ENCODE data around the gene TDRD10.
"Not testable (repeated sequence)": the region's sequence is repeated elsewhere in the genome, so short reads cannot be mapped to it uniquely, and the experiment has no call there.

Gene TDRD10

DNA sequence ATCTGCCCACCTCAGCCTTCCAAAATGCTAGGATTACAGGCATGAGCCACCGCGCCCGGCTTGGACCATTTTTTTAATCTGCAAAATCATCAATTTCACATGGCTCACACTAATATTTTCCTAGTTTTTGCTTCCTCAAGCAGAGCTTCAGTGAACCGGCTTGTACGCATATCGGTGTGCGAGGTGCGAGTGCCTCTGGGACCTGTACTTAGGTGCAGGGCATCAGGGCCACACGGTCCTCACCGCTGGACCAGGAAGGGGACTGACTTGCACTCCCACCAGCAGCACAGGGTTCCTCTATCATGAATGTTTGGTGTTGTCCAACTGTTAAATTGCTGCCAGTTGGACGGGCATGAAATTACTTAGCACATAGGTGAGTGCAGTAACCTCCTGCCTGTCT is 15.6 kb downstream of the TDRD10 start:
- no peak for DNase-seq

- DNase-seq, result no peak
These were observed 17.6 kb downstream of the TDRD10 start for GRCh38 chr1:154519591-154519991.

DNA sequence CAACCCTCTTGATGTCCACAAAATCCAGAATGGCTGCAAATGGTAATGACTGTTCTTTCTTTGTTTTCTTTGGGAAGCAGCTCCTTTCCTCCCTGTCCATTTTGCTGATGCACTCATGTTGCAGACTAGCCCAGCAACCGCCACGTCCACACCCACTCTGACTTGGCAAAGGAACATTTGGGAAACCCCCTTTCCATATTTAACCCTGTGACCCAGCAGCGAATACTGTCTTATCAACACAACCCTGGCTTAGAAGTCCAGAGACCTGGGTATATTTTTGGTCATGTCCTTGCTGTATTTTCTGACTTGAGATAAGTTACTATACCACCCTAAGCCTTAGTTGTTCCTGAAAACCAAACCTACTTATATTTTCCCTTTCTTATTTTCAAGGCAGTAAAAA is 18.3 kb downstream of the TDRD10 start:
- no peak for DNase-seq

GRCh38 chr1:154521695-154522094 is 19.7 kb downstream of the TDRD10 start:
- no peak for DNase-seq

DNA sequence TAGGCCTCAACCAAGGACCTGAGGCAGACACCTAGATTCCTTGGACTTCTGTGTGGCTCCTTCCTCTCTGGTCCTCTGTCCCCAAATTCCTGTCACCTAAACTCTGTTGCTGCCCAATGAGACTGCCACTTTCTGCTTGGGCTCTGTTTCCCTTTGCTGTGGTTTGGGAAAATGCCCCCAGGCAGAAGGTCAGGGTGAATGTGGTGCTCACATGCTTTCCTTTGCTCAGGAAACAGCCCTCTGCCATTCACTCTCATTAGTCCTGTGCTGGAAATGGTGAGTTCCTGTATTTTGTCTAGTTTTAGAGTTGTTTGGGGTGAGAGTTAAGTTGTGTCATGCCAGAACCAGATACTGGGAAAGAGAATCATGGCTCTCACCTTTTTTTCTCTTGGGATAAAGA is 22.9 kb downstream of the TDRD10 start:
- DNase-seq, result no peak

DNA sequence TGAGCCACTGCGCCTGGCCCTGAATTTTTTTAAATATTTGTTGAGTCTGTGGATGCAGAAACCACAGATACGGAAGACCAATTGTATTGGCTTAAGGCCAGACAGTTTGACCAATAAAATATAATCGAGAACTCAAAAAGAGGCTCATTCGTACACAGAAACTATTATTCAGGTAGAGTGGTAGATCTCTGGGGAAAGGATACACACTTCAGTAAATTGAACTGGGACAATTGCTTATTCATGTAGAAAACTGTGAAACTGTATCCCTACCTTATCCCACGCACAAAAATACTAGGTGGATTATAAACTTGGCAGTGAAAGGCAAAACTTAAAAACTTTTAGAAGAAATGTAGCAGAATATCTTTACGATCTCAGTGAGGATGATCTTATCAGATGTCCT is 25.2 kb downstream of the TDRD10 start:
- DNase-seq, result no peak

DNA sequence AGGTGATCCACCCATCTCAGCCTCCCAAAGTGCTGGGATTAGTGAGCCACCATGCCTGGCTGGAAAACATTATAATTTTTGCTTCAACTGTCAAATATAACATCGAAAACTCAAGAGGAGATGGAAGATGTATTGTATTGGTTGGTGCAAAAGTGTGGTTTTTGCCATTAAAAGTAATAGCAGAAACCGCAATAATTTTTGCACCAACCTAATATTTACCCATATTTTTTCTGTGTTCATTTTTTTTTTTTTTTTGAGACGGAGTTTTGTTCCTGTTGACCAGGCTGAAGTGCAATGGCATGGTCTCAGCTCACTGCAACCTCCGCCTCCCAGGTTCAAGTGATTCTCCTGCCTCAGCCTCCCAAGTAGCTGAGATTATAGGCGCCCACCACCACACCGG is 27.3 kb downstream of the TDRD10 start:
- no peak for DNase-seq

- DNase-seq, result not testable (repeated sequence)
These were observed 29.9 kb downstream of the TDRD10 start for GRCh38 chr1:154531950-154532349.

GRCh38 chr1:154533952-154534844 is 32.2 kb downstream of the TDRD10 start:
- no peak for DNase-seq

GRCh38 chr1:154536570-154536969 is 34.6 kb downstream of the TDRD10 start:
- no peak for DNase-seq

GRCh38 chr1:154539486-154540483 is 37.8 kb downstream of the TDRD10 start:
- no peak for DNase-seq

DNA sequence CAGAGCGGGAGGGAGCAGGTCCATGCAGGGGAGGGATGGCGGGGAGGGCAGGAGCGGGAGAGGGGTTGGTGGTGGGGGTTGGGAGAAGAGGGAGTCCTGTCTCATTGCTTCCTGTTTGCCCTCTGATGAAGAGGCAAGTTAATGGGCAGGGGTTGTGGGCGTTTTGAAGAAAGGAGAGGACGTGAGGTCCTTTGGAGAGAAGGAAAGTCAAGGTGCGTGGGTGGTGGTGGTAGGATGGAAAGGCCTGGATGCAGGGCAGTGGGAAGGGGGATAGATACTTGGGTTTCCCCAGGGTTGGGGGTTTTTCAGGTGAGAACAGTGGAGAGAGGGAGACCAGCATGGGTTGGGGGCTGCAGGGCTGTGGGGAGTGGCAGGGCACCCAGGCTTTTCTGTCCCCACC is 39.2 kb downstream of the TDRD10 start:
- DNase-seq, result no peak

DNA sequence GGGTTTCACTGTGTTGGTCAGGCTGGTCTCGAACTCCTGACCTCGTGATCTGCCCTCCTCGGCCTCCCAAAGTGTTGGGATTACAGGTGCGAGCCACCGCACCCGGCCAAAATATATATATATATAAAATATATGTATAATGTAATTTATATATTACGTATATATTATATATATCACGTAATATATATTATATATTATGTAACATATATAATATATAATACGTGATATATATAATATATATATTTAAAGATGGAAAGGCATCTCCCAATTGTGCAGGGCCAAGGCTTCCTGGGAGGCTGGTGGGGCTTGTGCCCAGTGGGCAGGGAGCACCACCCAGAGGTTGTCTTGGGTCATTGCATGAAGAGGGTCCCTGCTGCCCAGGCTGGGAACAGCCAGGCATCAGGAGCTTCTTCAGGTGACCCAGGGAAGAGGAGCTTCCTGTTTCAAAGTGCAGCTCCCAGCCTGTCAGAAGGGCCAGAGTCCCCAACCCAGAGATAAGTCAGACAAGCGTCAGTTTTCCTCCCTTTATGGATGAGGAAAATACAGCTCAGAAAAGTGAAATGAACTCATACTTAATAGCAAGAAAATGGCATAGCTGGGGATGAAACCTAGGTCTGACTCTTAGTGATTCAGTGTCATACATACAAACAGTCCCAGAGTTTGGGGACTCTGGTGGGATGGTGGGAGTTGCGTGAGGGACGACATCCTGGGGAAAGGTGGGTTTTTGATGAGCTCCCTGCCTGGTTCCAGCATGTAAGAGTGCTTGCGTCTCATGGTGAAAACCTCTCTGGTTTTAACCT is 44.4 kb downstream of the TDRD10 start:
- DNase-seq, result peak; percentile 75

GRCh38 chr1:154547105-154547732 is 45.2 kb downstream of the TDRD10 start:
- no peak for DNase-seq

GRCh38 chr1:154548028-154548427 is 46.0 kb downstream of the TDRD10 start:
- no peak for DNase-seq

GRCh38 chr1:154549202-154549770 is 47.3 kb downstream of the TDRD10 start:
- DNase-seq, result no peak

DNA sequence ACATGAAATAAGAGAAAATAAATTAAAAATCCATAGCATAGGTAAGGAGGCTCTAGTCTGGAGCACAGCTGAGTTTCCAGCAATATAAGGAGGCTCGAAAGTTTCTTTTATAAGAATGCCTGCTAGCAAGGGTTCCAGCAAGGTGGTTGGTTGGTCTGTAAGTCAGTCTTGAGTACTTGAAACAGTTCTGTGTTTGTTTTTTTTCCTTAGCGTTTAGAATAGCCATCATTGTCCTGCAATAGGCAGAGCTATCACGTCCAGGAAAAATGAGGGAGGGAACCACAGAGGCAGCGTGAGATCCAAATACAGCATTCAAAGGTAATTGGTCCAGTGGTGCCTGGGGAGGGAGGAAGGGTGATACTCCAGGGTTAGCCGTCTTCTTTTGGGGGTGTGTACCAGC is 48.1 kb downstream of the TDRD10 start:
- no peak for DNase-seq

DNA sequence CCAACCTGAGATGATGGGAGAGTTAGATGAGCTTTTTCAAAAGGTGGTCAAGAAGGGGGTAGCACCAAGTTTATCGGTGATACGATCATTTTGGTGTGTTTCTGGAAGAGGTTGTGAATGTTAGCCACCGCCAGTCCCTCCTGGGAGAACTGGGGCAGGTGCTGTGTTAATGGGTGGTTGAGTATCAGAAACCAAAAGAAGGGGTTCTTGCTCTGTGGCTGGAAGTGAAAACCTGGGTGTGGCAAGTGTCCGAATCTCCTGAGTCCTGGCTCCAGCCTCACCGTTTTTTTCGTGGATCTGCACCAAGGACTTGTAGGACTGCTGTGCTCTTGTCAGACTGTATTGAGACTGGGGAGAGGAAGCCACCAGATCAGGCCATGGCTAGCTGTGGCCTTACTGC is 48.6 kb downstream of the TDRD10 start:
- no peak for DNase-seq

DNA sequence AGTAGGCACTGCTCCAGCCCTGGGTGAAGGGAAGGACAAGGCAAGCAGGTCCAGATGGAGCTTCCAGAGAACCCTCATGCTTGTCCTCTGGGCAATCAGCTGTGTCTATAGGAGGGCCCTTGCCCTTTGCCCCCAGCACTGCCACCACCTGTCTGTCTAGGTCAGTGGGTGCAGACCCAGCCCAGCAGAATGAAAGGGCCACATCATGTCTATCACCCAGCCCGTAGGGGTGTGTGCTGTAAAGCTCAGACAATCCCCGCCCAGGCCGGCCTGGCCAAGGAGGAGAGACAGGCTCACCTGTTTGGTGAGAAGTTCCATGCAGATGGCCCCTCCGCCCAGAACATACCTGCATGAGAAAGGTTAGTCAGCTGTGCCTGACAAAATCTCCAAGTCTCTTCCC is 49.5 kb downstream of the TDRD10 start:
- no peak for DNase-seq

- DNase-seq, result no peak
These were observed 50.0 kb downstream of the TDRD10 start for GRCh38 chr1:154552036-154552435.

GRCh38 chr1:154553056-154554030 is 51.3 kb downstream of the TDRD10 start:
- DNase-seq, result no peak

Data from activated CD4-positive, alpha-beta T cell treated with anti-CD3 and anti-CD28 coated beads for 48 hours (primary cell).